B cell (primary cell): ENCODE measurements around the gene EPB41L4A.

Experiments used
- CTCF ChIP-seq: fragments of 200-600 bp; IDR thresholded peaks from one replicate; pipeline ENCODE4 v1.8.0; 2022; ENCODE audit warnings: antibody characterized with exemption, mild to moderate bottlenecking
- EZH2 ChIP-seq: IDR thresholded peaks from 2 replicates; pipeline ENCODE4 v1.6.1; 2012; ENCODE audit warnings: borderline replicate concordance, low read depth, mild to moderate bottlenecking, moderate library complexity, low read length; ENCODE audit not compliant: insufficient read depth, poor library complexity, severe bottlenecking

- no peak for TF ChIP-seq CTCF
- TF ChIP-seq EZH2: no peak
Observed at GRCh38 chr5:112417931-112418658, 982 bp downstream of the EPB41L4A start.
